T47D (cell line): Measurements from ENCODE around the gene MOCOS.

Experiments used
- DNase-seq, 2 experiments: peaks; one replicate each; pipeline versions ENCODE4 v3.0.0 to v3.0.0-alpha.2; 2011 to 2012; ENCODE audit warnings: low read depth in 1 of 2, low spot score in 1 of 2
- JUND ChIP-seq: IDR thresholded peaks from 2 replicates; pipeline ENCODE4 v1.6.1; 2012; ENCODE audit warnings: low read depth
- in situ Hi-C: cut with HindIII; loops from 2 replicates; pipeline ENCODE4 v1.10.0; 2016; ENCODE audit warnings: low sequenced_read_pairs, low pct_unique_long_range_greater_than_20kb

MOCOS gene, protein sequence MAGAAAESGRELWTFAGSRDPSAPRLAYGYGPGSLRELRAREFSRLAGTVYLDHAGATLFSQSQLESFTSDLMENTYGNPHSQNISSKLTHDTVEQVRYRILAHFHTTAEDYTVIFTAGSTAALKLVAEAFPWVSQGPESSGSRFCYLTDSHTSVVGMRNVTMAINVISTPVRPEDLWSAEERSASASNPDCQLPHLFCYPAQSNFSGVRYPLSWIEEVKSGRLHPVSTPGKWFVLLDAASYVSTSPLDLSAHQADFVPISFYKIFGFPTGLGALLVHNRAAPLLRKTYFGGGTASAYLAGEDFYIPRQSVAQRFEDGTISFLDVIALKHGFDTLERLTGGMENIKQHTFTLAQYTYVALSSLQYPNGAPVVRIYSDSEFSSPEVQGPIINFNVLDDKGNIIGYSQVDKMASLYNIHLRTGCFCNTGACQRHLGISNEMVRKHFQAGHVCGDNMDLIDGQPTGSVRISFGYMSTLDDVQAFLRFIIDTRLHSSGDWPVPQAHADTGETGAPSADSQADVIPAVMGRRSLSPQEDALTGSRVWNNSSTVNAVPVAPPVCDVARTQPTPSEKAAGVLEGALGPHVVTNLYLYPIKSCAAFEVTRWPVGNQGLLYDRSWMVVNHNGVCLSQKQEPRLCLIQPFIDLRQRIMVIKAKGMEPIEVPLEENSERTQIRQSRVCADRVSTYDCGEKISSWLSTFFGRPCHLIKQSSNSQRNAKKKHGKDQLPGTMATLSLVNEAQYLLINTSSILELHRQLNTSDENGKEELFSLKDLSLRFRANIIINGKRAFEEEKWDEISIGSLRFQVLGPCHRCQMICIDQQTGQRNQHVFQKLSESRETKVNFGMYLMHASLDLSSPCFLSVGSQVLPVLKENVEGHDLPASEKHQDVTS

DNA sequence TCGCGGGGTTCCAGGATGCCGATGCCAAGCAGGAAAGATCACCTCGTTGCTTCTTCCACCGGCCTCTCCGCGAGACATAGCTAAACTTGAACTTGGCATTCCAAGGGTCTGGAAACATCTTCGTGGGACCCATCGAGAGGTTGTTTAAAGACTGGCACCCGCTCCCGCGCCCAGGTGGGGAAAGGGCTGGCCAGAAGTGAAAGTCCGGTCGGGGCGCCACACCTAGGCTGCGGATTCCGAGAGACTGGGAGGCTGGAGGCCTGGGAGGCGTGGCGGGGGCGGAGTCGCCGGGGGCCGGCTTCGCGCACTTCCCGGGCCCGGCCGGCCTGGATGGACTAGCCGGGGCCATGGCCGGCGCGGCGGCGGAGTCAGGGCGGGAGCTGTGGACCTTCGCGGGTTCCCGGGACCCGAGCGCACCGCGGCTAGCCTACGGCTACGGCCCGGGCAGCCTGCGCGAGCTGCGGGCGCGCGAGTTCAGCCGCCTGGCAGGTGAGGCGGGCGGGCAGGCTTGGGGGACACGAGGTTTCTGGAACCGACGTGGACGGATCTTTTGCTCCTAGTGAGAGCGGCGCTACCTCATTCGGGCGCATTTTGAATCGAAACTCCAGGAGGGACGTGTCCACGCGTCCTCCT, at the start of gene MOCOS:
Gene MOCOS (plus strand): TSS at position 305 of the 633 bp plus-strand sequence. CDS start 43 bp downstream, at position 348.
- in situ Hi-C loops = no loop called here
- DNase-seq = peak; percentile 79 to 92
- no peak for TF ChIP-seq JUND

DNA sequence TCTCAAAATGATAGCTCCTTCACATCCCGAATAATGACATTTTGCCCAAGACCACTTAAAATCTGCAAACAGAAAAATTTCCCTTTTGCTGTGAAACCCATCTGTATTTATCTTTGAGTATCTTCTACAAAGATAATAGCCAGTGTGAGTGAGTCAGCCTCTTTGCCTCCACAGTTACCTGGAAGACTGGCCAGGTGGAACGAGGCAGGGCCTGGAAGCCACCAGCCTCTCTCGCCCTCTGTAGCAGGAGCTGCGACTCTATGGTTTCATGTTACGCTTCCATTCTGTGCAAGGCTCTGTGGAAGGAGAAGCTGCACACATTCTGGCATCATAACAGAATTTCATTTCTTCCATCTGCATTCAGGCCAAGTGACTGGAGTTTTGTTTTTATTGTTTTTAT, 48.1 kb upstream of the MOCOS start:
- DNase-seq = no peak
- in situ Hi-C loops = no loop called here
- TF ChIP-seq JUND = no peak

DNA sequence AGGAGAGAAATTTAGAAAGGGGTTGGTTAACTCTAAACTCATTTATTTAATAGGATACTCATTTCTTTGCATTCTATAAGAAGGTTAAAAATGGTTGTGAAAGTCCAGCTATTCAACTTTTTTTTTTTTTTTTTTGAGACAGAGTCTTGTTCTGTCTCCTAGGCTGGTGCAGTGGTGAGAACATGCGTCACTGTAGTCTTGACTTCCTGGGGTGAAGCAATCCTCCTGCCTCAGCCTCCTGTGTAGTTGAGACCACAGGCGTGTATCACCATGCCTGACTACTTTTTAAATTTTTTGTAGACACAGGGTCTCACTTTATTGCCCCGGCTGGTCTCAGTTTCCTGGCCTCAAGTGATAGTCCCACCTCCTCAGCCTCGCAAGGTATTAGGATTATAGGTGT, 45.7 kb upstream of the MOCOS start:
- TF ChIP-seq JUND = no peak
- DNase-seq = no peak
- in situ Hi-C loops = no loop called here

DNA sequence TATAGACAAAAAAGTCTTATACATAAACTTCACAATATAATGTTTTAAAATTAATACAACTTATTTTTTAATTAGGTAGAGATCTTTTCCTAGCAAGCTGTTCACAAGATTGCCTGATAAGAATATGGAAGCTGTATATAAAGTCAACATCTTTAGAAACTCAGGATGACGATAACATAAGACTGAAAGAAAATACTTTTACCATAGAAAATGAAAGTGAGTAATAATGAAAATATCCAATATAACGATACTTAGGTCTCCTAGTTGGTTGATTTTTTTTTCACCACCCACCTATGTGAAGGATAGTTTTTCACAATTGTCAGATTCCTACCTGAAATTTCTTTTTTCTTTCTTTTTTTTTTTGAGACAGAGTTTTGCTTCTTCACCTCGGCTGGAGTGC, 44.5 kb upstream of the MOCOS start:
- TF ChIP-seq JUND = no peak

DNA sequence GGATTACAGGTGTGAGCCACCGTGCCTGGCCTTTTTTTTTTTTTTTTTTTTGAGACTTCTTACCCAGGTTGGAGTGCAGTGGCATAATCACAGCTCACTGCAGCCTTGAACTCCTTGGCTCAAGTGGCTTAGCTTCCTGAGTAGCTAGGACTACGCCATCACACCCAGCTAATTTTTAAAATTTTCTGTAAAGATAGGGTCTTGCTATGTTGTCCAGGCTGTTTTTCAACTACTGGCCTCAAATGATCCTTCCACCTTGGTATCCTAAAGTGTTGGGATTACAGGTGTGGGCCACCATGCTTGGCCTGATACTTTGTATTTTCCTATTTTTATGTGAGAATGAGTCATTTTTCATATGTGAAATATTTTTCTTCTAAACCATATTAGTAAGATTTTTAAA, 43.9 kb upstream of the MOCOS start:
- no peak for DNase-seq
- no peak for TF ChIP-seq JUND
- in situ Hi-C loops = no loop called here

More for the DNA sequence above, 44.5 kb upstream of the MOCOS start:
- DNase-seq = no peak
- in situ Hi-C loops = no loop called here

DNA sequence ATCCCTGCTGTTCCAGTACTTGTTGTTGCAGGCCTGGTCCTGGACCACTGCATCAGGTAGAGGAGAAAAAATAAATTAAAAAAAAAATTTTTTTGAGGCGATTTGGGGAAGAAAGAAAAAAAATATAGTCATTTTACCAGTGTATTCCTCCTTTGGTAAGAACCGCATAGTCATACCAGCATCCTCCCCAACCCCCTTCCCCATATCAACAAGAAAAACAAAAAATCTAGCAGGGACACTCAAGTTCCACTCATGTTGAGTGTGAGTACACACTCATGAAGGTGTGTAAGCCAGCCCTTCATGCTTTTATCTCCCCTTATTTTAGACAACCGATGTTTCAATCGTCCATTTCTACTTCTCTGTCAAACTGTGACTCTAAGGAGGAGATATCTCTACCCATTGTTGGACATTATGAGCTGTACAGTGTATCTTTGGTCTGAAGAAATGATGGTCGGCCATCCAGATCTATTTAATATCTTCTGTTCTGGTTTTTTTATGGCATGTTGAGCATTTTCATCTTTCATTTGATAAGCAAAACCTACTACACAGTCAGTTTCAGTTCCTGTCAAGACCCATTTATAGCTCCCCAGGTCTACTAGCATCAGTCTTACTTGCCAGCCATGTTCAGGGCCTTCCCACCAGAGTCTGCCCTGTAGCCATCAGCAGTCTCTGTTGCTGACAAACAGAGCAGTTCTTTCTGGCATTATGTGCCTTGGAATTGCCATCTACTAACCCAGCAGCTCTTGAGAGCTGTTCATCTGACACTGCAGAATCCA, 37.6 kb upstream of the MOCOS start:
- DNase-seq = no peak
- in situ Hi-C loops = no loop called here
- TF ChIP-seq JUND = no peak

DNA sequence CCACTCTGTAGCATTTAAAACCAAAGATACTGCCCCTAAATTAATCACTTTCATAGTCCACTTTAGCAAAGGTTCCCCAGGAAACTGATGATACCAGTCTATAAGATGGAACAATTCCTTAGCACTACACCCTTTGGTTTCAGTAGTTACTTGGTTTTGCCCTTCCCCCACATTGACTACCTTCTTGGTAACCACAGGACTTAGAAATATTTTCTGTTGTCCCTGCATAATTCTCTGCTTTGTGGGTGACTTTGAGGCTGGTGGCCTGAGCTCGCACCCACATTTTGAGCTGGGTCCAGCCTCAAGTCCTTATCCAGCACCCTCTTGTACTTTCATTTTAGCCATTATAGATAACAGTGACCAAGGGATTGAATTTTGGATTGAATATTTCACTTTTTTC, 34.5 kb upstream of the MOCOS start:
- DNase-seq = no peak
- in situ Hi-C loops = no loop called here
- TF ChIP-seq JUND = no peak

DNA sequence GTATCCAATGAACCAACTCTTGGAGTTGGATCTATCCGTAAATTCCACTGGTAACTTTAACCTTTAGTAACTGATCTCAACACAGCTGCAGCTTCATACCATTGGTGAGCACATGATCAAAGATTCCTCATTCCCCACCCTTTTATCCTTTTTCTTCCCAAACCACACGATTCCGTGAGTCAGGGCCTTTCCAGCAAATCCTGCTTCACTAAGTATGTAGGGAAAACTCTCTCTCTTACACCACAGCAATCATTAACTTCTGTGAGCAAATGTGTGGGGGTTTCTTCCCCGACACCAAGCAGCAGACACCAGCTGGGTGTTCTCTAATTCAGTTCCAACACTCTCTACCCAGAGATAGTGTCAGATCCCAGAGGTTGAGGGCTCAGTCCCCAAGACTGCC, 34.1 kb upstream of the MOCOS start:
- TF ChIP-seq JUND = no peak
- in situ Hi-C loops = no loop called here
- DNase-seq = no peak

DNA sequence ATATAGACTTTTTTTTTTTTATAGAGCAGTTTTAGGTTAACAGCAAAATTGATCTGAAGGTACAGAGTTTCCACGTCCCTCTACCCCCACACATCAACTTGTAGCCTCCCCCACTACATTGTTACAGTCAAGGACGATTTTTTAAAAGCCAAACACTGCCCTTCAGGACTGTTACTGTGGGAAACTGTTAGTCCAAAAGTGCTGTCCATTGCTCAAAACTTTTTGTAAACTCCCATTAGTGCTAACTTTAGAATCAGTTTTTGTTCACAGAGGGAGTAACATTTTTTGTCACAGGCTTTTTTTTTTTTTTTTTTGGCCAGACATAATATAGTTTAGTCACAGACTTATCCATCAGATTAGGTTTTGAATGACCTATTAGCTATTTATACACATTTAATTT, 33.5 kb upstream of the MOCOS start:
- in situ Hi-C loops = no loop called here
- TF ChIP-seq JUND = no peak
- DNase-seq = no peak

DNA sequence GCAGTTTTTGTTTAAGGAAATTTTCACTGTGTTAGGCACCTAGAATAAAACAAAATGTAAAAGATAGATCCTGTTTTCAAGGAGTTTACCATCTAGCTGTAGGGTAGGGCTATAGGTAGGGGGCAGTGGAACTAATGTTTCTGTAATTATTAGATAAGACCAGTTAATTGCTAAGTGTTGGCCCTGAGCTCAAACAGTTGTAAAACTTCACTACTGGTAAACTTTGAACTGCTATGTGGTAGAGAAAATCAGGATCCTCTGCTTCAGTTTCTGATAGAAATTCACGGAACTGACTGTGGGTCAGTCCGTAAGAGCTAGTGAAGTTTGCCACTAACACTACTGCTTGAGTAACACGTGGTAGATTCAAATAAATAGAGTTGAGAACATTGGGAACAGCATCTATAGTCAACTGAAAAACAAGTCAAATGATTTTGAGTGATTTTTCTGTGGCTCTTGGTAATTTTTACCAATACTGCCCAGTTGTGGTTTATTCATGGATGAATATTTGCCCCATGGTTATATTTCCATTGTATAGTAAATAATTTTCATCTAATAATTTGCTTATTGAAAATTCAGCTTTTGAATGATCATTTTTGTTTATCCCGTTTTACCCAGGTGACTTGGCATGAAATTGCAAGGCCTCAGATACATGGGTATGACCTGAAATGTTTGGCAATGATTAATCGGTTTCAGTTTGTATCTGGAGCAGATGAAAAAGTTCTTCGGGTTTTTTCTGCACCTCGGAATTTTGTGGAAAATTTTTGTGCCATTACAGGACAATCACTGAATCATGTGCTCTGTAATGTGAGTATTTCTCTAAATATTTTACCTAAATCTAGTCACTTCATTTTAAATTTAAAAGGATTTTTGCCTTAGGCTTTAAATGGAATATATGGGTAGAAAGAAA, 31.2 kb upstream of the MOCOS start:
- TF ChIP-seq JUND = no peak
- in situ Hi-C loops = no loop called here
- no peak for DNase-seq

DNA sequence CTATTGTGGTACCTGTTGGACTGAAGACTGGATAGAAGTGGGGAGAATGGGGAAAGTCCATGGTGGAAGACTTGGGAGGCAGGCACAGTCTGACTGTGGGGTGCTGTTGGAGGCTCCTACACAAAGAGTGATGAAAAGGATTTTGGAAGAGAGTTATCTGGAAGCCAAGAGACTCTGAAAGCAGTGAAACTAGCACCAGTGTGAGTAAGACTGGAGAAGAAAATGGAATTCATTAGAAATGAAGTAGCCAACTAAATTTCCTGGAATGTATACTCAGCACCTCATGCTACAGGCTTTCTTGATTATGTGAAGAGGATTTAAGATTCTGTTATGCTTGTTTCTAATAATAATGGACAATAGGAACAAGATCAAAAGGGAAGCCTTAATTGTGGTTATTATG, 29.9 kb upstream of the MOCOS start:
- no peak for TF ChIP-seq JUND
- in situ Hi-C loops = no loop called here
- no peak for DNase-seq
